Measurements from ENCODE around the gene ZXDC.

Gene ZXDC

GRCh38 chr3:126491221-126492013, 15.7 kb upstream of the ZXDC start:
- DNase-seq (ENCODE audit: low read depth) = no peak

- DNase-seq (ENCODE audit: low read depth) = no peak
Measured at GRCh38 chr3:126490619-126491018, 14.9 kb upstream of the ZXDC start.

GRCh38 chr3:126488886-126489569, 13.3 kb upstream of the ZXDC start:
- DNase-seq (ENCODE audit: low read depth) = no peak

- no peak for DNase-seq (ENCODE audit: low read depth)
Measured at GRCh38 chr3:126488185-126488584, 12.5 kb upstream of the ZXDC start.

- DNase-seq (ENCODE audit: low read depth) = no peak
Measured at GRCh38 chr3:126487151-126487771, 11.6 kb upstream of the ZXDC start.

GRCh38 chr3:126486360-126486847, 10.7 kb upstream of the ZXDC start:
- no peak for DNase-seq (ENCODE audit: low read depth)

GRCh38 chr3:126485956-126486355, 10.3 kb upstream of the ZXDC start:
- DNase-seq (ENCODE audit: low read depth) = no peak

GRCh38 chr3:126485176-126485897, 9.6 kb upstream of the ZXDC start:
- no peak for DNase-seq (ENCODE audit: low read depth)

GRCh38 chr3:126484662-126485061, 9.0 kb upstream of the ZXDC start:
- no peak for DNase-seq (ENCODE audit: low read depth)

- DNase-seq (ENCODE audit: low read depth) = no peak
Measured at GRCh38 chr3:126484148-126484547, 8.5 kb upstream of the ZXDC start.

- DNase-seq (ENCODE audit: low read depth) = no peak
Measured at GRCh38 chr3:126483321-126483761, 7.7 kb upstream of the ZXDC start.

GRCh38 chr3:126482503-126483255, 7.0 kb upstream of the ZXDC start:
- no peak for DNase-seq (ENCODE audit: low read depth)

GRCh38 chr3:126481808-126482502, 6.3 kb upstream of the ZXDC start:
- no peak for DNase-seq (ENCODE audit: low read depth)

- no peak for DNase-seq (ENCODE audit: low read depth)
Measured at GRCh38 chr3:126480861-126481260, 5.2 kb upstream of the ZXDC start.

GRCh38 chr3:126480206-126480605, 4.5 kb upstream of the ZXDC start:
- DNase-seq (ENCODE audit: low read depth) = no peak

GRCh38 chr3:126479642-126480041, 4.0 kb upstream of the ZXDC start:
- no peak for DNase-seq (ENCODE audit: low read depth)

GRCh38 chr3:126478581-126479310, 3.1 kb upstream of the ZXDC start:
- no peak for DNase-seq (ENCODE audit: low read depth)

GRCh38 chr3:126477061-126477380, 1.3 kb upstream of the ZXDC start:
- DNase-seq (ENCODE audit: low read depth) = no peak

- DNase-seq (ENCODE audit: low read depth) = no peak
Measured at GRCh38 chr3:126476166-126477060, 722 bp upstream of the ZXDC start.
